ENCODE data around the gene HNRNPL. TPM values are rescaled to one million over a fixed set of nuclear protein-coding genes. Genes with fewer than 3 reads are reported as not detected.
"Not testable (repeated sequence)": the region's sequence is repeated elsewhere in the genome, so short reads cannot be mapped to it uniquely, and the experiment has no call there.

HNRNPL gene
- total RNA-seq, 1 experiment from 2014 or later: 443 TPM

DNA sequence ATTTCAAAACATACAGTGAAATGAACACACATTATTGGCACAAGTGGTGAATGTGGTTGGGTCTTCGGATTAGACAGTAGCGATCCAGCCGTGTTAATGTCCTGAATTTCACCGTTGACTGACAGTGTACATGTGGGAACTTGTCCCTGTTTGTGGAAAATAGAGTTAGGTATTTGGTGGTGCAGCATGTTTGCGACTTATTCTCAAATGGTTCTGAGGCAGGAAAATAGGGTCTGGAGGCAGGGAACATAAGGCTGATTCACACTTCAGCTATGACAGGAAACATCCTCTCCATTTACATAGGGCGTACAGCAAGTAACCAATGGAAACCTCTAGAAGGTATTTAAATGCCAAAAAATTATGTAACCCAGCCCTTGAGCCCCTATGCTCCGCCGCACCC, 56.6 kb downstream of the HNRNPL start:
- peak overlapping the region; percentile 40; the same call in 1 of the 2 replicates for H3K4me2 ChIP-seq
- TF ChIP-seq EZH2 (IDR thresholded peaks at IDR 0.05; ENCODE audit: low read depth): no peak
- TF ChIP-seq, protein P1, sequence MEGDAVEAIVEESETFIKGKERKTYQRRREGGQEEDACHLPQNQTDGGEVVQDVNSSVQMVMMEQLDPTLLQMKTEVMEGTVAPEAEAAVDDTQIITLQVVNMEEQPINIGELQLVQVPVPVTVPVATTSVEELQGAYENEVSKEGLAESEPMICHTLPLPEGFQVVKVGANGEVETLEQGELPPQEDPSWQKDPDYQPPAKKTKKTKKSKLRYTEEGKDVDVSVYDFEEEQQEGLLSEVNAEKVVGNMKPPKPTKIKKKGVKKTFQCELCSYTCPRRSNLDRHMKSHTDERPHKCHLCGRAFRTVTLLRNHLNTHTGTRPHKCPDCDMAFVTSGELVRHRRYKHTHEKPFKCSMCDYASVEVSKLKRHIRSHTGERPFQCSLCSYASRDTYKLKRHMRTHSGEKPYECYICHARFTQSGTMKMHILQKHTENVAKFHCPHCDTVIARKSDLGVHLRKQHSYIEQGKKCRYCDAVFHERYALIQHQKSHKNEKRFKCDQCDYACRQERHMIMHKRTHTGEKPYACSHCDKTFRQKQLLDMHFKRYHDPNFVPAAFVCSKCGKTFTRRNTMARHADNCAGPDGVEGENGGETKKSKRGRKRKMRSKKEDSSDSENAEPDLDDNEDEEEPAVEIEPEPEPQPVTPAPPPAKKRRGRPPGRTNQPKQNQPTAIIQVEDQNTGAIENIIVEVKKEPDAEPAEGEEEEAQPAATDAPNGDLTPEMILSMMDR (conservative IDR thresholded peaks at IDR 0.05): no peak
- intact Hi-C loops (cut with micrococcal nuclease; ENCODE audit: unreplicated experiment): no loop called here
- H2AFZ ChIP-seq: no peak overlapping the region
- H3K79me2 ChIP-seq (ENCODE audit: low read depth): no peaks in the 10 kb centered on the region
- no peaks in the 10 kb centered on the region for H3K27me3 ChIP-seq (ENCODE audit: insufficient read depth, low read depth)
- POLR2A ChIA-PET (ENCODE audit: unreplicated experiment): interaction anchor here (0.6 to 0.8 kb wide), 3 partner anchors 38 to 486 kb away, joined by 4 to 10 read pairs (median 7); partner anchors contain the start of gene ECH1
- no peaks in the 10 kb centered on the region for H4K20me1 ChIP-seq (ENCODE audit: insufficient read depth)
- no peaks in the 10 kb centered on the region; the same call in none of the 2 replicates for H3F3A ChIP-seq (ENCODE audit: insufficient read depth, low read depth)
- CTCF ChIA-PET: no interaction called here
- peak; percentile 41 to 48 for DNase-seq
- H3K4me1 ChIP-seq (replicated peaks; ENCODE audit: insufficient read depth): peaks cover 12% of the 10 kb centered on the region; the same call in 1 of the 2 replicates
- no peaks in the 10 kb centered on the region for H3K9me3 ChIP-seq (ENCODE audit: insufficient read depth, low read depth)
- H3K4me3 ChIP-seq: no peak overlapping the region
- peak overlapping the region; percentile 38; the same call in 1 of the 2 replicates for H3K27ac ChIP-seq
- BruUV-seq (replicated peaks): no TSS peak
- H3K36me3 ChIP-seq (ENCODE audit: low read depth): no peaks in the 10 kb centered on the region
- no peaks in the 10 kb centered on the region for H3K9me2 ChIP-seq (ENCODE audit: insufficient read depth)

DNA sequence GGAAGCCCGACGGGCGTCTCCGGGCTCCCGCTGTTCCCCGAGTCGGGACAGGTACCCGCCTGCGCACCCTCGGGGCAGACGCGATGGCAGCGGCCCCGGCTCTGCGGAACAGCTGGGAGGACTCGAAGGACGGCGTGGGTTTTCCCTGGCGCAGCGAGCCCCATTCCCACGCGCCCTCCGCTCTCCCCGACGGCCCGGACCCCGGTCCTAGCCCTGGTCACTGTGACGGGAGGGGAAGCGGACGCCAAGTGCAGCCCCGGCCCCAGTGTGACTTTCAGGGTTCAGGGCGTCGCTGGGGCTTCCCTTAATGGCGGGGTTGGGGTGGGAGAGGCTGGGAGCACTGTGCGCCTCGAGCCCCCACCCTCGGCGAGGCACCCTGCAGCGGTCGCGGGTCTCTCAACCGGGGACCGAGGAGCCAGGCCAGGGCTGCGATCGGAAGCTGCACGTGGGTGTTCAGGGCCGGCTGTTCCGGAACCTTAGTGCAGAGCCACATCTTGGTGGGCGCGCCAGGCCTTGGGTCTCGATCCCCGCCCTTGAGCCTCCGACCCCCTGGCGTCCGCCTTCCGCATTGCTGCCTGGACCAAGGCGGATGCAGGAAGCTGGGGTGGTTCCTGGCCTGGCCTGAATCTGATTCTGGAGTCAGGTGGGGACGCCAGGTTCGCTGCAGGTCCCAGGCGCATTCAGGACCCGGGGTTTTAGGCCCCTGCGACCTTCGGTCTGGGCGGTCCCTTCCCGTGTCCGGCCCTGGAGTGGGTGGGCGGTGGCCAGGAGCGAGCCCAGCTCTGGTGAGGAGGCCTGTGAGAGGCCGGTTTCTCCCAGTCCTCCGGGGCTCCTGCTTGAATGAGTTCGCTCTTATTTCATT, 57.3 kb downstream of the HNRNPL start:
- intact Hi-C loops (cut with micrococcal nuclease; ENCODE audit: unreplicated experiment): no loop called here
- CTCF ChIA-PET: no interaction called here
- no peak for TF ChIP-seq EZH2 (IDR thresholded peaks at IDR 0.05; ENCODE audit: low read depth)
- TF ChIP-seq, protein P1 (conservative IDR thresholded peaks at IDR 0.05): no peak

DNA sequence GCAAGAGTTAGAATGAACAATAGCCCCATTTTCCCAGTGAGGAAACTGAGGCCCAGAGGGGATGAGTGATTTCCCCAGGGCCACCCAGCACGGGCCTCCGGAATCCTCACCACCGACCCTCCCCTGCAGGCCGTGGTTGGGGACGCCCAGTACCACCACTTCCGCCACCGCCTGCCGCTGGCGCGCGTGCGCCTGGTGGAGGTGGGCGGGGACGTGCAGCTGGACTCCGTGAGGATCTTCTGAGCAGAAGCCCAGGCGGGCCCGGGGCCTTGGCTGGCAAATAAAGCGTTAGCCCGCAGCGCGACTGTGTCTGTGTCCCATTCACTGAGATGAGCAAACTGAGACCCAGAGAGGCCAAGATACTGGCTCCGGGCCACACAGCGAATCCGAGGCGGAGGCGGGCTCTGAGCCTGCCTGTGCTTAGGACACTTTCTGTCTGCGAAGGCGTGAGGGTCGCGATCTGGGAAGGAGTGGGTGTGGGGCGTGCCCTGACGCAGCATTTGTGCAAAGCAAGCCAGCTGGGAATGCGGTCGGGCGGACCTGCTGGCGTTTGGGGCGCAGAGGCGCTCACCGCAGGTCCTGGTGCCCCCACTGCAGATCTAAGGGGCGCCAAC, 58.2 kb downstream of the HNRNPL start:
- CTCF ChIA-PET; H4K20me1 ChIP-seq (ENCODE audit: insufficient read depth); H2AFZ ChIP-seq; H3F3A ChIP-seq (ENCODE audit: insufficient read depth, low read depth); H3K4me3 ChIP-seq; H3K36me3 ChIP-seq (ENCODE audit: low read depth); POLR2A ChIA-PET (ENCODE audit: unreplicated experiment); H3K27me3 ChIP-seq (ENCODE audit: insufficient read depth, low read depth); H3K9me3 ChIP-seq (ENCODE audit: insufficient read depth, low read depth); DNase-seq; H3K4me2 ChIP-seq; H3K9me2 ChIP-seq (ENCODE audit: insufficient read depth); BruUV-seq (replicated peaks); intact Hi-C loops (cut with micrococcal nuclease; ENCODE audit: unreplicated experiment); H3K27ac ChIP-seq; H3K79me2 ChIP-seq (ENCODE audit: low read depth): not testable (repeated sequence)
- peaks cover 12% of the 10 kb centered on the region; the same call in 1 of the 2 replicates for H3K4me1 ChIP-seq (replicated peaks; ENCODE audit: insufficient read depth)

More for the DNA sequence above, 57.3 kb downstream of the HNRNPL start:
- H3K4me1 ChIP-seq (replicated peaks; ENCODE audit: insufficient read depth): peaks cover 12% of the 10 kb centered on the region; the same call in 1 of the 2 replicates
- H3K9me2 ChIP-seq (ENCODE audit: insufficient read depth): no peaks in the 10 kb centered on the region
- DNase-seq: no peak
- no peaks in the 10 kb centered on the region for H4K20me1 ChIP-seq (ENCODE audit: insufficient read depth)
- H3K27me3 ChIP-seq (ENCODE audit: insufficient read depth, low read depth): no peaks in the 10 kb centered on the region
- no peak overlapping the region for H2AFZ ChIP-seq
- peak overlapping the region; percentile 38; the same call in 1 of the 2 replicates for H3K27ac ChIP-seq
- H3K36me3 ChIP-seq (ENCODE audit: low read depth): no peaks in the 10 kb centered on the region
- H3K4me2 ChIP-seq: peak overlapping the region; percentile 40; the same call in 1 of the 2 replicates
- H3K4me3 ChIP-seq: no peak overlapping the region
- H3K79me2 ChIP-seq (ENCODE audit: low read depth): no peaks in the 10 kb centered on the region
- BruUV-seq (replicated peaks): TSS peak; percentile 86
- H3K9me3 ChIP-seq (ENCODE audit: insufficient read depth, low read depth): no peaks in the 10 kb centered on the region
- POLR2A ChIA-PET (ENCODE audit: unreplicated experiment): interaction anchor here (0.8 kb wide), 1 partner anchor 39 kb away, joined by 7 read pairs; the partner anchor contains the start of gene ECH1
- H3F3A ChIP-seq (ENCODE audit: insufficient read depth, low read depth): no peaks in the 10 kb centered on the region; the same call in none of the 2 replicates

DNA sequence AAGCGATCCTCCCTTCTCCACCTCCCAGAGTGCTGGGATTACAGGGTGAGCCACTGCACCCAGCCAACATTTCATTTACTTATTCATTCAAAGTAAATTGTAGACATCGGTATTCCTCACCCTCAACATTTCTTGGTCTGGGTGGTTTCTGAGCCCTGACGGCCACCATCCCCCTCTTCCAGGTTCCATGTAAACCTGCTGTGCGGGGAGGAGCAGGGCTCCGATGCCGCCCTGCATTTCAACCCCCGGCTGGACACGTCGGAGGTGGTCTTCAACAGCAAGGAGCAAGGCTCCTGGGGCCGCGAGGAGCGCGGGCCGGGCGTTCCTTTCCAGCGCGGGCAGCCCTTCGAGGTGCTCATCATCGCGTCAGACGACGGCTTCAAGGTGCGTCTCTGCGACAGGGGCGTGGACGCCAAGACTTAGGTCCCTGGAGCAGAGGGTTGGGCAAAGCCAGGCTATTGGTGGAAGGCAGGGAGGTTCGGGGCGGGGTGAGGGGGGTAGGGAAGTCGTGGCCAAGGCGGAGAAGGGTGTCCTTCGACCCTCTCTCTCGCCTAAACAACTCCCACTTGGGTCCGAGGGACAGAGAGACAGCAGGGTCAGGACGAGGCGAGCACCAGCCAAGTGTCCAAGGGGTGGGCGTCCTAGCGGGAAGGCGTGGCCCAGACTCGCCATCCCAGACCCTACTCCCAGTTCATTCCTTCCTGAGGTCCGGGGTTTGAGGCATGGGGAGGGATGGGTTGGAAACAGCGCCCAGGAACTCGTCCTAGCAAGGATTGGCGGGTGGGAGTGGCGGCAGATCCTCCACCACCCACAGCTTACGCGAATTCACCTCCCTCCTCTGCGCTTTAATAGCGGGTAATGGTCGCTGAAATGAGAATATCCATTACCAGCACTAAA, 59.0 kb downstream of the HNRNPL start:
- H3K27me3 ChIP-seq (ENCODE audit: insufficient read depth, low read depth); H3K4me3 ChIP-seq; H3K9me3 ChIP-seq (ENCODE audit: insufficient read depth, low read depth); BruUV-seq (replicated peaks); H3K27ac ChIP-seq; H2AFZ ChIP-seq; H3K4me2 ChIP-seq; H3F3A ChIP-seq (ENCODE audit: insufficient read depth, low read depth); H3K36me3 ChIP-seq (ENCODE audit: low read depth); H3K9me2 ChIP-seq (ENCODE audit: insufficient read depth); DNase-seq; POLR2A ChIA-PET (ENCODE audit: unreplicated experiment); intact Hi-C loops (cut with micrococcal nuclease; ENCODE audit: unreplicated experiment); H3K79me2 ChIP-seq (ENCODE audit: low read depth); H4K20me1 ChIP-seq (ENCODE audit: insufficient read depth); CTCF ChIA-PET: not testable (repeated sequence)
- H3K4me1 ChIP-seq (replicated peaks; ENCODE audit: insufficient read depth): peaks cover 12% of the 10 kb centered on the region; the same call in 1 of the 2 replicates

All from PC-9 (cell line).